HepG2 (cell line): ENCODE data around the gene IP6K3.

Experiments used
- FOXM1 ChIP-seq: sonication (generic); formaldehyde crosslinking; IDR thresholded peaks from 2 replicates; pipeline ENCODE4 v1.5.0; 2020; ENCODE audit warnings: missing genetic modification reagents
- PITX1 ChIP-seq: sonication (generic); formaldehyde crosslinking; IDR thresholded peaks from 2 replicates; pipeline ENCODE4 v1.5.1; 2020; ENCODE audit warnings: mild to moderate bottlenecking, missing genetic modification reagents
- PRMT3 ChIP-seq: sonication (generic); formaldehyde crosslinking; IDR thresholded peaks from 2 replicates; pipeline ENCODE4 v1.8.1; 2022; ENCODE audit warnings: low read depth, mild to moderate bottlenecking, moderate library complexity, missing genetic modification reagents, borderline replicate concordance
- RXRA ChIP-seq: sonication (generic); formaldehyde crosslinking; IDR thresholded peaks from 2 replicates; pipeline ENCODE4 v1.5.1; 2020; ENCODE audit warnings: missing genetic modification reagents
- TF ChIP-seq, protein P1 (sequence below): sonication (generic); formaldehyde crosslinking; IDR thresholded peaks from 2 replicates; pipeline ENCODE4 v1.5.0; 2020; ENCODE audit warnings: mild to moderate bottlenecking, missing genetic modification reagents, moderate library complexity
- TF ChIP-seq, protein P2 (sequence below): sonication (generic); IDR thresholded peaks from 2 replicates; pipeline ENCODE4 v1.6.1; 2016; ENCODE audit warnings: low read depth, borderline replicate concordance
- TF ChIP-seq, protein P3 (sequence below), 2 experiments: sonication (generic) in 1 of 2; formaldehyde crosslinking in 1 of 2; IDR thresholded peaks; 2 replicates each; pipeline versions ENCODE4 v1.5.1 to v1.6.1; 2011 to 2020; ENCODE audit warnings: borderline replicate concordance in 1 of 2, low read depth in 1 of 2, low read length in 1 of 2, mild to moderate bottlenecking in 1 of 2, missing genetic modification reagents in 1 of 2, moderate library complexity in 1 of 2

DNA sequence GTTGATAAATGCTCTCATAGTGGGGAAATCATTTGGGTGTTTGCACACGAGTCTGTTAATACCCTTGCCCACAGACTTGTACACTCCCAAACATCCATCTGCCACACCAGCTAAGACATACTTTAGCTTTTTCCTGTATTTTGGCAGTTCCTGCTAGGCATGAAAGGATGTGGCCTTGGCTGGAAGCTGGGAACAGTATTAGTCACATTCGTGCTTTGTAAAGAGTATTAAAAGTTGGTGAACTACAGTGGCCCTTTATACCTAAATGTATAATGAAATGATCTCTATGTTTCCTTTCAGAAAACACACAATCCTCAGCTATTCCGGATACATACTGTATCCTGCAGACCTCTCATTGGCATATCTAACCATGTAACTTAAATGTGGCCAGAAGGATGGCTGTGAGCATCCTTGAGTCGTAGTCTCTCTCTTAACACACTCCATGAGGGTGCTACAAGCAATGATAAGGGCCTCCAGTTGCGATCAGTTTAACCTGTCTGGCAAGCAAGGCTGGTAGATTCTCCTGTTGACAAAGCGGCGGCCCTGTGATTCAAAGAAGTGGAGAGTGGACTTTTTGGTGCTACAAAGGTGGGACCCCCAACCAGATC, 40.7 kb upstream of the IP6K3 start:
- TF ChIP-seq PRMT3 (CRISPR knock-in tag) (no peak), FOXM1 (no peak), RXRA (CRISPR knock-in tag) (no peak), PITX1 (CRISPR knock-in tag) (no peak)
- TF ChIP-seq, protein P1, sequence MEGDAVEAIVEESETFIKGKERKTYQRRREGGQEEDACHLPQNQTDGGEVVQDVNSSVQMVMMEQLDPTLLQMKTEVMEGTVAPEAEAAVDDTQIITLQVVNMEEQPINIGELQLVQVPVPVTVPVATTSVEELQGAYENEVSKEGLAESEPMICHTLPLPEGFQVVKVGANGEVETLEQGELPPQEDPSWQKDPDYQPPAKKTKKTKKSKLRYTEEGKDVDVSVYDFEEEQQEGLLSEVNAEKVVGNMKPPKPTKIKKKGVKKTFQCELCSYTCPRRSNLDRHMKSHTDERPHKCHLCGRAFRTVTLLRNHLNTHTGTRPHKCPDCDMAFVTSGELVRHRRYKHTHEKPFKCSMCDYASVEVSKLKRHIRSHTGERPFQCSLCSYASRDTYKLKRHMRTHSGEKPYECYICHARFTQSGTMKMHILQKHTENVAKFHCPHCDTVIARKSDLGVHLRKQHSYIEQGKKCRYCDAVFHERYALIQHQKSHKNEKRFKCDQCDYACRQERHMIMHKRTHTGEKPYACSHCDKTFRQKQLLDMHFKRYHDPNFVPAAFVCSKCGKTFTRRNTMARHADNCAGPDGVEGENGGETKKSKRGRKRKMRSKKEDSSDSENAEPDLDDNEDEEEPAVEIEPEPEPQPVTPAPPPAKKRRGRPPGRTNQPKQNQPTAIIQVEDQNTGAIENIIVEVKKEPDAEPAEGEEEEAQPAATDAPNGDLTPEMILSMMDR (CRISPR knock-in tag), result no peak
- TF ChIP-seq, protein P2, sequence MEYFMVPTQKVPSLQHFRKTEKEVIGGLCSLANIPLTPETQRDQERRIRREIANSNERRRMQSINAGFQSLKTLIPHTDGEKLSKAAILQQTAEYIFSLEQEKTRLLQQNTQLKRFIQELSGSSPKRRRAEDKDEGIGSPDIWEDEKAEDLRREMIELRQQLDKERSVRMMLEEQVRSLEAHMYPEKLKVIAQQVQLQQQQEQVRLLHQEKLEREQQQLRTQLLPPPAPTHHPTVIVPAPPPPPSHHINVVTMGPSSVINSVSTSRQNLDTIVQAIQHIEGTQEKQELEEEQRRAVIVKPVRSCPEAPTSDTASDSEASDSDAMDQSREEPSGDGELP, result no peak
- TF ChIP-seq, protein P3, sequence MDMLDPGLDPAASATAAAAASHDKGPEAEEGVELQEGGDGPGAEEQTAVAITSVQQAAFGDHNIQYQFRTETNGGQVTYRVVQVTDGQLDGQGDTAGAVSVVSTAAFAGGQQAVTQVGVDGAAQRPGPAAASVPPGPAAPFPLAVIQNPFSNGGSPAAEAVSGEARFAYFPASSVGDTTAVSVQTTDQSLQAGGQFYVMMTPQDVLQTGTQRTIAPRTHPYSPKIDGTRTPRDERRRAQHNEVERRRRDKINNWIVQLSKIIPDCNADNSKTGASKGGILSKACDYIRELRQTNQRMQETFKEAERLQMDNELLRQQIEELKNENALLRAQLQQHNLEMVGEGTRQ (IDR thresholded peaks at IDR 0.05; ENCODE audit: low read depth, low read length), result no peak
- TF ChIP-seq, protein P3 (CRISPR knock-in tag; IDR thresholded peaks at IDR 0.05; ENCODE audit: borderline replicate concordance), result no peak
